HEK293 (cell line): ENCODE results near the gene TIGD4.

ENCODE experiments used
- GFI1B ChIP-seq: fragments of 450-650 bp; formaldehyde crosslinking; IDR thresholded peaks from 2 replicates; pipeline ENCODE4 v1.5.1; 2016; ENCODE audit warnings: missing biosample characterization, missing genetic modification characterization
- MZF1 ChIP-seq: fragments of 450-650 bp; formaldehyde crosslinking; IDR thresholded peaks from 2 replicates; pipeline ENCODE4 v1.5.1; 2017; ENCODE audit warnings: missing biosample characterization, missing genetic modification characterization, borderline replicate concordance
- SALL2 ChIP-seq: fragments of 450-650 bp; formaldehyde crosslinking; IDR thresholded peaks from 2 replicates; pipeline ENCODE4 v1.5.0; 2017; ENCODE audit warnings: missing biosample characterization, mild to moderate bottlenecking, missing genetic modification characterization, borderline replicate concordance
- SP2 ChIP-seq: fragments of 450-650 bp; formaldehyde crosslinking; IDR thresholded peaks from 2 replicates; pipeline ENCODE4 v1.5.1; 2016; ENCODE audit warnings: missing biosample characterization, missing genetic modification characterization
- SP7 ChIP-seq: fragments of 450-650 bp; formaldehyde crosslinking; IDR thresholded peaks from 2 replicates; pipeline ENCODE4 v1.5.1; 2016; ENCODE audit warnings: missing biosample characterization, missing genetic modification characterization
- YY2 ChIP-seq: fragments of 450-650 bp; formaldehyde crosslinking; IDR thresholded peaks from 2 replicates; pipeline ENCODE4 v1.5.1; 2016; ENCODE audit warnings: missing biosample characterization, missing genetic modification characterization
- ZBTB1 ChIP-seq: fragments of 450-650 bp; formaldehyde crosslinking; IDR thresholded peaks from 2 replicates; pipeline ENCODE4 v1.5.1; 2016; ENCODE audit warnings: missing biosample characterization, missing genetic modification characterization
- ZBTB17 ChIP-seq: fragments of 450-650 bp; formaldehyde crosslinking; IDR thresholded peaks from 2 replicates; pipeline ENCODE4 v1.5.1; 2016; ENCODE audit warnings: missing biosample characterization, missing genetic modification characterization
- ZBTB20 ChIP-seq: fragments of 450-650 bp; formaldehyde crosslinking; IDR thresholded peaks from 2 replicates; pipeline ENCODE4 v1.5.1; 2016; ENCODE audit warnings: missing biosample characterization, missing genetic modification characterization
- ZBTB21 ChIP-seq: fragments of 450-650 bp; formaldehyde crosslinking; IDR thresholded peaks from 2 replicates; pipeline ENCODE4 v1.5.1; 2017; ENCODE audit warnings: missing biosample characterization, missing genetic modification characterization
- ZNF155 ChIP-seq: fragments of 450-650 bp; formaldehyde crosslinking; IDR thresholded peaks from 2 replicates; pipeline ENCODE4 v1.5.1; 2016; ENCODE audit warnings: missing biosample characterization, missing genetic modification characterization
- ZNF19 ChIP-seq: fragments of 450-650 bp; formaldehyde crosslinking; IDR thresholded peaks from 2 replicates; pipeline ENCODE4; 2016; ENCODE audit warnings: missing biosample characterization, missing genetic modification characterization, low read depth
- ZNF211 ChIP-seq: fragments of 450-650 bp; formaldehyde crosslinking; IDR thresholded peaks from 2 replicates; pipeline ENCODE4 v1.5.1; 2016; ENCODE audit warnings: low read depth, missing biosample characterization, missing genetic modification characterization
- ZNF324 ChIP-seq: fragments of 450-650 bp; formaldehyde crosslinking; IDR thresholded peaks from 2 replicates; pipeline ENCODE4 v1.5.1; 2016; ENCODE audit warnings: missing biosample characterization, missing genetic modification characterization
- ZNF394 ChIP-seq: fragments of 450-650 bp; formaldehyde crosslinking; IDR thresholded peaks from 2 replicates; pipeline ENCODE4 v1.5.1; 2016; ENCODE audit warnings: missing biosample characterization, missing genetic modification characterization, mild to moderate bottlenecking, moderate library complexity, borderline replicate concordance
- ZNF416 ChIP-seq: fragments of 450-650 bp; formaldehyde crosslinking; IDR thresholded peaks from 2 replicates; pipeline ENCODE4 v1.5.1; 2016; ENCODE audit warnings: missing biosample characterization, missing genetic modification characterization
- ZNF561 ChIP-seq: fragments of 450-650 bp; IDR thresholded peaks from 2 replicates; pipeline ENCODE4 v1.5.1; 2018; ENCODE audit warnings: missing biosample characterization, missing genetic modification characterization, borderline replicate concordance
- ZNF707 ChIP-seq: fragments of 450-650 bp; formaldehyde crosslinking; IDR thresholded peaks from 2 replicates; pipeline ENCODE4 v1.5.1; 2016; ENCODE audit warnings: missing biosample characterization, missing genetic modification characterization
- ZNF830 ChIP-seq: fragments of 450-650 bp; IDR thresholded peaks from 2 replicates; pipeline ENCODE4 v1.5.0; 2018; ENCODE audit warnings: missing biosample characterization, missing genetic modification characterization, low read depth, mild to moderate bottlenecking, moderate library complexity
- TF ChIP-seq, protein P1 (sequence below): fragments of 450-650 bp; formaldehyde crosslinking; IDR thresholded peaks from 2 replicates; pipeline ENCODE4 v1.5.1; 2017; ENCODE audit warnings: missing biosample characterization, missing genetic modification characterization
- TF ChIP-seq, protein P2 (sequence below): fragments of 450-650 bp; formaldehyde crosslinking; IDR thresholded peaks from 2 replicates; pipeline ENCODE4 v1.5.1; 2016; ENCODE audit warnings: missing biosample characterization, missing genetic modification characterization
- TF ChIP-seq, protein P3 (sequence below): fragments of 450-650 bp; formaldehyde crosslinking; IDR thresholded peaks from 2 replicates; pipeline ENCODE4 v1.5.1; 2016; ENCODE audit warnings: missing biosample characterization, missing genetic modification characterization
- TF ChIP-seq, protein P4 (sequence below): fragments of 450-650 bp; formaldehyde crosslinking; IDR thresholded peaks from 2 replicates; pipeline ENCODE4 v1.5.1; 2016; ENCODE audit warnings: missing biosample characterization, missing genetic modification characterization
- TF ChIP-seq, protein P5 (sequence below): fragments of 450-650 bp; formaldehyde crosslinking; IDR thresholded peaks from 2 replicates; pipeline ENCODE4 v1.5.1; 2017; ENCODE audit warnings: missing biosample characterization, missing genetic modification characterization

TIGD4 gene

DNA sequence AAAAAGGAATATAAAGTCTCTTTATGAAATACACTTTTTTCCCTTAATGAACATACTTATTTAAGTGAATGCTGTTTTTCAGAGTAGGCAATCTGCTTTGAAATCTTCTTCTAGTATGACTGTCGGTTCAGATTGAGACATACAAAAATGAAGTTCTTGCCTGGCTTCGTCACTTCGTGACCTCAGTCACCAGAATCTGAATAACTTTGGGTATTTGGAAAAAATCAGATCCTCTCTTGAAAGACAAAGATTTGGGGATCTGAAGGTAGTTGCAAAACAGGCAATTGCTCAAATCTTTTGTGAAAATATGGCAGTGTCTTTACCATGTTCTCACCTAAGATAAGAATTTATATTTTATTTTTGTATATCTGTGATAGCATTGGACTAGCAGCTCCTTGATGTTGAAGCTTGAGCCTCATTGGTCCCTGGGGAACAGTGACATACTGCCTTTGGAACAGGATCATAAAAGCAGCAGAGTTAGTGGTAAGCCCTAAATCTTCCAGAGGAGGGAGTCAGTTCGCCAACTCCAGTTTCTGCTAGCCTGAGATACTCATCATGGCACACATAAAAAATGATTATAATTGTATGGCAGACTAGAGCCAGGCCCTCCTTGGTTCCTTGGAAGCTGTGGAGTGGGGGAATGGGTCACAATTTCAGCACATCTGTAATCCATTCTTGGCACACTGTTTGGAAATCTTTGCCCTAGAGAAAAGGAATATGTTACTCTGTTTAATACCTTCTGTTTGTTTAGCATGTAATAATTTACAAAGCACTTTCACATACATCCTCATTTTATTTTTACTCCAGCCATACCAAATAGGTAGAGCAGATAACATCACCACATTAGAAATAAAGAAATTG lies 5.2 kb upstream of the TIGD4 start (continued):
- TF ChIP-seq, protein P1, sequence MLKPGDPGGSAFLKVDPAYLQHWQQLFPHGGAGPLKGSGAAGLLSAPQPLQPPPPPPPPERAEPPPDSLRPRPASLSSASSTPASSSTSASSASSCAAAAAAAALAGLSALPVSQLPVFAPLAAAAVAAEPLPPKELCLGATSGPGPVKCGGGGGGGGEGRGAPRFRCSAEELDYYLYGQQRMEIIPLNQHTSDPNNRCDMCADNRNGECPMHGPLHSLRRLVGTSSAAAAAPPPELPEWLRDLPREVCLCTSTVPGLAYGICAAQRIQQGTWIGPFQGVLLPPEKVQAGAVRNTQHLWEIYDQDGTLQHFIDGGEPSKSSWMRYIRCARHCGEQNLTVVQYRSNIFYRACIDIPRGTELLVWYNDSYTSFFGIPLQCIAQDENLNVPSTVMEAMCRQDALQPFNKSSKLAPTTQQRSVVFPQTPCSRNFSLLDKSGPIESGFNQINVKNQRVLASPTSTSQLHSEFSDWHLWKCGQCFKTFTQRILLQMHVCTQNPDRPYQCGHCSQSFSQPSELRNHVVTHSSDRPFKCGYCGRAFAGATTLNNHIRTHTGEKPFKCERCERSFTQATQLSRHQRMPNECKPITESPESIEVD (tag by site-specific recombination), result 0 out of 2 replicates have a peak, but pooled peaks have one; percentile 17
- TF ChIP-seq, protein P2, sequence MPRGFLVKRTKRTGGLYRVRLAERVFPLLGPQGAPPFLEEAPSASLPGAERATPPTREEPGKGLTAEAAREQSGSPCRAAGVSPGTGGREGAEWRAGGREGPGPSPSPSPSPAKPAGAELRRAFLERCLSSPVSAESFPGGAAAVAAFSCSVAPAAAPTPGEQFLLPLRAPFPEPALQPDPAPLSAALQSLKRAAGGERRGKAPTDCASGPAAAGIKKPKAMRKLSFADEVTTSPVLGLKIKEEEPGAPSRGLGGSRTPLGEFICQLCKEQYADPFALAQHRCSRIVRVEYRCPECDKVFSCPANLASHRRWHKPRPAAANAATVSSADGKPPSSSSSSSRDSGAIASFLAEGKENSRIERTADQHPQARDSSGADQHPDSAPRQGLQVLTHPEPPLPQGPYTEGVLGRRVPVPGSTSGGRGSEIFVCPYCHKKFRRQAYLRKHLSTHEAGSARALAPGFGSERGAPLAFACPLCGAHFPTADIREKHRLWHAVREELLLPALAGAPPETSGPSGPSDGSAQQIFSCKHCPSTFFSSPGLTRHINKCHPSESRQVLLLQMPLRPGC (tag by site-specific recombination), result no peak
- no peak for TF ChIP-seq ZBTB21
- TF ChIP-seq, protein P3, sequence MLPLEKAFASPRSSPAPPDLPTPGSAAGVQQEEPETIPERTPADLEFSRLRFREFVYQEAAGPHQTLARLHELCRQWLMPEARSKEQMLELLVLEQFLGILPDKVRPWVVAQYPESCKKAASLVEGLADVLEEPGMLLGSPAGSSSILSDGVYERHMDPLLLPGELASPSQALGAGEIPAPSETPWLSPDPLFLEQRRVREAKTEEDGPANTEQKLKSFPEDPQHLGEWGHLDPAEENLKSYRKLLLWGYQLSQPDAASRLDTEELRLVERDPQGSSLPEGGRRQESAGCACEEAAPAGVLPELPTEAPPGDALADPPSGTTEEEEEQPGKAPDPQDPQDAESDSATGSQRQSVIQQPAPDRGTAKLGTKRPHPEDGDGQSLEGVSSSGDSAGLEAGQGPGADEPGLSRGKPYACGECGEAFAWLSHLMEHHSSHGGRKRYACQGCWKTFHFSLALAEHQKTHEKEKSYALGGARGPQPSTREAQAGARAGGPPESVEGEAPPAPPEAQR, result no peak
- TF ChIP-seq ZBTB20 (tag by site-specific recombination), result peak; percentile 75
- TF ChIP-seq ZNF394 (tag by site-specific recombination), result no peak
- TF ChIP-seq ZNF416 (tag by site-specific recombination), result no peak
- no peak for TF ChIP-seq ZNF155
- TF ChIP-seq ZNF707 (tag by site-specific recombination), result no peak
- TF ChIP-seq, protein P4, sequence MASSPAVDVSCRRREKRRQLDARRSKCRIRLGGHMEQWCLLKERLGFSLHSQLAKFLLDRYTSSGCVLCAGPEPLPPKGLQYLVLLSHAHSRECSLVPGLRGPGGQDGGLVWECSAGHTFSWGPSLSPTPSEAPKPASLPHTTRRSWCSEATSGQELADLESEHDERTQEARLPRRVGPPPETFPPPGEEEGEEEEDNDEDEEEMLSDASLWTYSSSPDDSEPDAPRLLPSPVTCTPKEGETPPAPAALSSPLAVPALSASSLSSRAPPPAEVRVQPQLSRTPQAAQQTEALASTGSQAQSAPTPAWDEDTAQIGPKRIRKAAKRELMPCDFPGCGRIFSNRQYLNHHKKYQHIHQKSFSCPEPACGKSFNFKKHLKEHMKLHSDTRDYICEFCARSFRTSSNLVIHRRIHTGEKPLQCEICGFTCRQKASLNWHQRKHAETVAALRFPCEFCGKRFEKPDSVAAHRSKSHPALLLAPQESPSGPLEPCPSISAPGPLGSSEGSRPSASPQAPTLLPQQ, result no peak
- peak; percentile 28; the same call in 1 of the 2 replicates for TF ChIP-seq ZBTB17 (tag by site-specific recombination)
- TF ChIP-seq YY2, result no peak
- no peak for TF ChIP-seq GFI1B (tag by site-specific recombination)
- TF ChIP-seq ZNF561, result 0 out of 2 replicates have a peak, but pooled peaks have one; percentile 29
- TF ChIP-seq ZNF211 (tag by site-specific recombination), result no peak
- TF ChIP-seq ZNF19, result no peak
- TF ChIP-seq ZBTB1, result no peak
- TF ChIP-seq MZF1 (tag by site-specific recombination), result 0 out of 2 replicates have a peak, but pooled peaks have one; percentile 16
- peak; percentile 33; the same call in 1 of the 2 replicates for TF ChIP-seq SP7 (tag by site-specific recombination)
- peak; percentile 35 for TF ChIP-seq SP2 (tag by site-specific recombination)
- TF ChIP-seq, protein P5, sequence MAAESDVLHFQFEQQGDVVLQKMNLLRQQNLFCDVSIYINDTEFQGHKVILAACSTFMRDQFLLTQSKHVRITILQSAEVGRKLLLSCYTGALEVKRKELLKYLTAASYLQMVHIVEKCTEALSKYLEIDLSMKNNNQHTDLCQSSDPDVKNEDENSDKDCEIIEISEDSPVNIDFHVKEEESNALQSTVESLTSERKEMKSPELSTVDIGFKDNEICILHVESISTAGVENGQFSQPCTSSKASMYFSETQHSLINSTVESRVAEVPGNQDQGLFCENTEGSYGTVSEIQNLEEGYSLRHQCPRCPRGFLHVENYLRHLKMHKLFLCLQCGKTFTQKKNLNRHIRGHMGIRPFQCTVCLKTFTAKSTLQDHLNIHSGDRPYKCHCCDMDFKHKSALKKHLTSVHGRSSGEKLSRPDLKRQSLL (tag by site-specific recombination), result peak; percentile 48; the same call in 1 of the 2 replicates
- no peak for TF ChIP-seq ZNF324 (tag by site-specific recombination)
- TF ChIP-seq ZNF830 (tag by site-specific recombination), result no peak
- TF ChIP-seq SALL2 (tag by site-specific recombination), result no peak
